GM19395 (cell line): Measurements from ENCODE around the gene ZBTB7C.

Source experiments
- ATAC-seq: cut with Tn5 transposase; IDR thresholded peaks from one replicate; pipeline ENCODE4 v1.9.1; 2021; ENCODE audit warnings: mild to moderate bottlenecking, moderate library complexity; ENCODE audit not compliant: unreplicated experiment

Gene ZBTB7C

DNA sequence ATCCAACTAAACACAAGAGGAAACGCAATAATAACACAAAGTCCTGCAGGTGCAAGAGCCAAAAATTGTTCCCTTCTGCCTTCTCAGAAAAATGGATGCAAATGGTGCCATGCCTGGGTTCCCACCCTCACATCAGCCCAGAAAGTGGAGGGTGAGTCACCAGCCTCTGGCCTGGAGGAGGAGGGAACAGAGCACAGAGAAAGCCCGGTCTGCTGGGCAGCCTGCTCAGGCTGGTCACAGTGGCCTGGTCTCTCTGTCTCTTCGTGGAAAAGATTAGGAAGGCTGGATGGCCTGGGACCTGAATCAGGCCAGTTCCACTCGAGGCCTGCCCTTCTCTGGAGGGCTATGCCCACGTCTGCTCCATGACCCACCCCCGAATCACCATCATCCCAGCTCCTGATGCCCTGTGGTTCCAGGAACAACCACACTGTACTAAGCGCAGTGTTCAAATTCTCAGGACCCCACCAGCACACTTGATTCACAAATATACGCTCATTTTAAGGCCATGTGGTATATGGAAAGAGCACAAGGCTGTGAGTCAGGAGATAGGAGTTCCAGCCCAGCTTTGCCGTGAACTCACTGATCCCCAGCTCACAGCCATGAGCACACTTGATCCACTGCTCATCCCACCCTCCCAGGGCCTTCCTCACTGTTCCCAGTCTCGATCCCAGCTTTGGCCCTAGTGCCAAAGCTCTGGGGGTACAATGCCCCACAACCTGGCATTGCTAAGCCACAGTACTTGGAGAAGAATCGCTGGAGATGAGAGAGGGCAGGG, 82.1 kb downstream of the ZBTB7C start:
- ATAC-seq, result no peak

DNA sequence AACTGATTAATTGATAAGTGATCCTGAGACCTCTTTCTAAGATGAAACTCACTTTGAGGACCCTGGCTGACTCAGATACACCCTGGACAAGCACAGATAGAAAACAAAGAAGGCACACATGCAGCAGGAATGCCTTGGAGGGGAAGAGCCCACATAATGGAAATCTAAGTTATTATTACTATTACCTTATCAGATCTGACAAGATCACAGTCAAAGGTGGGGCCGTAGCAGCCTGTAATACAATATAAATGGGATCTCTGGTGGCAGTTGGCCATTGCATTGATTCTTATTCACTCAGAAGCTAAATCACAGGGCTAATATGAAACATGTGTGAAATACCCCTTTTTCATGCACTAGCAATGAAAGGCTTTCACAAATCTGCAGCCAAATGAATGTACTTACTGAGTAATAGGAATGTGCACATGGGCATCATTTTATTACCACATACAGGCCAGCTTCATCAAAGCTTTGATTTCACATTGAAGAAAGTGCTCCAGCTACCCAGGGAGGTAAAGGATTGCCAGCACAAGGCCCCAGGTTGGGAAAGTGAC, 84.0 kb downstream of the ZBTB7C start:
- ATAC-seq, result no peak

DNA sequence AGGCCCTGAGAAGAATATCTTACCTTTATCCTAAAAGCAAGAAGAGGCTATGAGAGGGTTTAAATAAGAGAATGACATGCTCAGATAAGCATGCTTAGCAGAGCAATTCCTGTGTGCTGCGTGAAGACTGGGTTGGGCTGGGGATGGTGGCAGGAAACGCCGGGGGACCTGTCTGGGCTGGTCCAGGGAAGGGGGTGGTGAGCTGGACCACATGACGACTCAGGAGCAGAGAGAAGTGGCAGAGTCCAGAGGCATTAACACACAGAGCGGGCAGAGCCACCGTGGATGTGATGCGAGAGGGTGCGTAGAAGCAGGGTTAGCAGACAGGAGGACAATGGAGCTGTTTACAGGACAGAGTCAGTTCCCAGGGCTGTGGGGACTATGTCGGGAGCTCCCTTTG, 84.5 kb downstream of the ZBTB7C start:
- ATAC-seq, result no peak

DNA sequence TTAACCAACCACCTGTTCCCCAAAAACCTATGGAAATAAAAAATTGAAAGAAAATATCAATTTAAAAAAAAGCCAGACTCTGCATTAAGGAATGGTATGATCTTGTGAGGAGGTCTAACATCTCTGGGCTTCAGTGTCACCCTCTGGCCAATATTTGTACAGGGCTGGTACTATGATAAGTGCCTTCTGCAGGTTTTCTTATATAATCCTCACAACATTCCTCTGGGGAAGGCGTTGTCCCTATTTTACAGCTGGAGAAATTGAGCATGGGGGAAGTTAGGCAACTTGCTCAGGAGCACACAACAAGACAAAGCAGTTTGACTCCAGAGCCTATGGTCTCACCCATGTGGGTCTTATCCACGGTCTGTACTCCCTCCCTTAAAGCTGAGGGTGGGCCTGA, 86.0 kb downstream of the ZBTB7C start:
- ATAC-seq, result no peak

DNA sequence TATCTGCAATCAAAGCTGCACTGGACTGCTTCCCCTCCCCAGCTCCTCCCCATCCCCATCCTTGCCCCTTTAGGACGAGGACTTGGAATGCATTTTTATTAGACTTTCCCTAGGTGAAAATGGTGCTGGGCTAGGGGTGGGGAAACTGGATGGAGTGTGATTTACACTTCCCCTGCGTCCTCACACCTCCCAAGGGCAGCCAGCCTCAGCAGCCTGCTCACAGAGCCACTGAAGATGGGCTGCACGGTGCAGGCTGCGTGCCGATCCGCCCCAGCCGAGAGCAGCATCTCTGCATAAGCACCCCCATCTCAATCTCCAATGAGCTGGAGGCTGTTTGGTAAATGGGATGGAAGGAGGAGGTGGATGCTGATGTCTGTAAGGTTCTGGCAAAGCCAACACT, 87.6 kb downstream of the ZBTB7C start:
- no peak for ATAC-seq

DNA sequence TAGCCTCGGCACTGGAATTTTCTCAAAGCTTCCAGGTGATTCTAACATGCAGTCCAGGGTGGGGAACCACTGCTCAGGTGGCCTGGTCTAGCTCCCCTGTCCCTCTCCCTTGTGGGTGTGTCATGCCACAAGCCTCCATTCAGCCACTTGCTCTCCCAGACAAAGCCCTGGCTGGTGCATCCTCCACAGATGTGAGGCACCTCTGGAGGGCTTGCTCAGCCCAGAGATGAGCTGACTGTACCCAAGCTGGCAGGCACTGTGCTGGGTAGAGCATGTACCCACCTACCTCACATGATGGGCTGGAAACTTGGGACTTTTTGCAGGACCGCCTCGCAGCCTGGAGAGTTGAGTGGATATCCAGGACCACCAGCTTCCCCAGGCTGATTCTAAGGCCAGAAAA, 88.1 kb downstream of the ZBTB7C start:
- ATAC-seq, result no peak

DNA sequence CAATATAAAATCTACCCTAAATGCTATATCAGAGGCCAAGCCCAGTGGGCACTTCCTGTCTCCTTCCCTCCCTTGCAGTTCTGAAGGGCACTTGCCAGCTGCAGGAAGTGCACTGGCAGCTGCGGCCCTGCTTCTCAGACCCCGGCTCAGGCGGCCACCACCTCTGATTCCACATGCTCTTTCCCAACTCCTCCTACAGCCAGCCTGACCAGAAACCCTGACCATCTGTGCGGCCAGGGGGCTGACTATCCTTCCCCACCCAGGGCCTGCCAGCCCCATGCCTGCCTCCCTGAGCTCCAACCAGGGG, 88.6 kb downstream of the ZBTB7C start:
- ATAC-seq, result no peak

DNA sequence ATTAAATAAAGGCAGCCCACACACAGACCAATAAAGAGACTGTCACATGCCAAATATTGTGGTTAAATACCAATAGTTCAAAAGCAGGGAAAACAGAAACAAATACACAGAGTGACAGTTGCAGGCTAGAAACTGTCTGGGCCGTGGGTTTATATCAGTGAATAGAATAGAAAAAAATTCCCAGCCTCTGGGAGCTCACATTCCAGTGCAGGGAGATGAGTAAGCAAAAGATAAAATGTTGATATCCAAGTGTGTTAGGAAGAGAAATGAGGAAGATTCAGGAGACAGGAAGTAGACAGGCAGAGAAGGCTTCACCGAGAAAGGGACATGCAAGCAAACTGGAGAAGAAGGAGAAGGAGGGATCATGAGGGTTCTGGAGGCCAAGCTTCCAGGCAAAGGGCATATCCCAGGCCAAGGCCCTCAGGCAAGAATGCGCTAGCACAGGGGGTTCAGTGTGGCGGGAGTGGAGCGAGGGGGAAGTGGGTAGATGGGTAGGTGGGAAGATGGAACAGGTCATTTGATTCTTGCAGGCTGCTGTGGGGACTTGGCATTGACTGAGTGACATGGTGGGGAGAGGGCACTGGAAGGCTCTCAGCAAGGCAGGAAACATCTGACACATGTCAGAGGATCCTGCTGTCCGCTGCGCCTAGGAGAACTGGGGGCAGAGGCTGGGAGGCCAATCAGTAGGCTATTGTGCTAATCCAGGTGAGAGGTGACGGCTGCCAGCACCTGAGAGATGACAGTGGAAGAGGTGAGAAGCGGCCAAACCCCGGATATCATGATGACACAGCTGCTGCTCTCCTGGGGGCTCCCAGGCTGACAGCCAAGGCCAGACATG, 89.2 kb downstream of the ZBTB7C start:
- no peak for ATAC-seq

DNA sequence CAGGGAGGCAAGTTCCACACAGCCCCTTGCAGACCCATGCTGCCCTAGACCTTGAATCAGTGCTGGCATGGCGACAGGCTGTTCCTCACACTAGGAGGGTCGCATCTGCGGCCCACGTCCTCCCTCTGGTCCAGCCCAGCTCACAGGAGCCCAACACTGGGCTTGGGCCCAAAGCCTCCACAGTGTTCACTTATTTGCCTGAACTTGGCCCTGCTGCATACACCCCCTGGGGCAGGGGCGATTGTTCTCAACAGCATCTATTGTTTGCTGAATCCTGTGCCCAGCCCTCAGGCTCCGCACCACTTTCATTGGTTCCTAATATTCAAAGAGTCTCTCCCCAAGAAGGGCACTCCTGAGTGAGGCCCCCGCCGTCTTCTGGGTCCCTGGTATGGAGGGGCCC, 90.7 kb downstream of the ZBTB7C start:
- no peak for ATAC-seq

DNA sequence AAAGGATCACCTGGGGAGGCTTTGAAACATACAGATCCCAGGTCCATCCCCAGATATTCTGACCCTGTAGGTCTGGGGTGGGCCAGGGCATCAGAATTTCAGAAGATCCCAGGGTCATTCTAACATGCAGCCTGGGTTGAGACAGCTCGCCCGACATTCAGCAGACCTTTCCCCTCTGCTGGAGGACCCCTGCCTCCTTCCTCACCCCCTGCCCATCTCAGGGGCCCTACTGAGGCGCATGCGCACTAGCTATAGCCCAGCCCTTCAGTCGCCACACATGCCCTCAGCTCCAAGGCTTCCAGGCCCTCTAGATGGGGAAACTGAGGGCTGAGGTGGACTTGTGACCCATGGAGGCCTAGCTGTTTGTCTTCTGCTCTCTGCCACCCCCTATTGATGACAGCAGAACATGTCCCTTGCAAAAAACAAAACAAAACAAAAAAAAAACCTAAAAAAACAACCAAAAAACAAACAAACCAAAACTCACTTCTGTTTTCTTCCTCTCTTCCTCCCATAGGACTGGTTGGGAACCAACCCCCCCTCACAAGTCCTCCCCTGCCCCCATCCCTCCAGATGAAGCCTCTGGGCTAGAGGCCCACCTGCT, 91.3 kb downstream of the ZBTB7C start:
- no peak for ATAC-seq

DNA sequence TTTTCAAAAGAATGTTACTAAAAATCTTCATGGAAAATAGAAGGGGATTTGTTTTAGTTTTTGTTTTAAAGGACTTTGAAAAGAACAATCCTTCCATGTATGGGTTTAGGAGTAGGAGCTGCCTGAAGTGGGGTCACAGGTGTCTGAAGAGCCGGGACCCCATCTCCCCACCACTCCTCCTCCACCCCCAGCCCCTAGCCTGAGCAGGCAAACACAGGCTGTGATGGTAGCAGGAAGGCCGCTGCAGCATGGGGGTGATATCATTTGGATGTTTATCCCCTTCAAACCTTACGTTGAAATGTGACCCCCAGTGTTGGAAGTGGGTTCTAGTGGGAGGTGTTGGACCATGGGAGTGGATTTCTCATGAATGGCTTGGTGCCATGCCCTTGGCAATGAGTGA, 93.0 kb downstream of the ZBTB7C start:
- ATAC-seq, result no peak

DNA sequence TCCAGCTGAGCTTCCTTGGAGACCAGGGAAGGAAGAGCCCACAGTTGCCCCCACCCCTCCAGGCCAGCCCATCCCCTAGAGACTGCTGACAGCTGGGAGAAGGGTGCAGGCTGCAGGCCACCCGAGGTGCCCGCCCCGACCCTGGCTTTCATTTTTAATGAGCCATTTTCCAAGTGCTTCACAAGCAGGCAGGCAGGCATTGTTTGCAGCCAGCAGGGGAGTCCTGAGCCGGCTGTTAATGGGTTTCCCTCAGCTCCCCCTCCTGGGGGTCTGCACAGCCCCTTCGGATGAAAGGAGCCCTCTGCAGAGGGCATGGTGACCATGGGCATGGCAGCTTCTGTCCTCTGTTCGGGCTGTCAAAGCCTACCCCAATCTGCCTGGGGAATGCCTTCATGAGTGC, 94.5 kb downstream of the ZBTB7C start:
- ATAC-seq, result no peak

DNA sequence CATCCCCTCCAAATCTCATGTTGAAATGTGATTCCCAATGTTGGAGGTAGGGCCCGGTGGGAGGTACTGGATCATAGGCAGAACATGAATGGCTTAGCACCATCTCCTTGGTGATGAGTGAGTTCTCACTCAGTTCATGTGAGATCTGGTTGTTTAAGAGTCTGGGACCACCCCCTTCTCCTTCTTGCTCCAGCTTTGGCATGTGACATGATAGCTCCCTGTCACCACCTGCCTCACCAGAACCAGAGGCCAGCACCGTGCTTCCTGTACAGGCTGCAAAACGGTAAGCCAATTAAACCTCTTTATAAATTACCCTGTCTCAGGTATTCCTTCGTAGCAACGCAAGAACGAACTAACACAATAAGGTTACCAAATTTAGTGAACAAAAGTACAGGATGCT, 95.4 kb downstream of the ZBTB7C start:
- ATAC-seq, result no peak

DNA sequence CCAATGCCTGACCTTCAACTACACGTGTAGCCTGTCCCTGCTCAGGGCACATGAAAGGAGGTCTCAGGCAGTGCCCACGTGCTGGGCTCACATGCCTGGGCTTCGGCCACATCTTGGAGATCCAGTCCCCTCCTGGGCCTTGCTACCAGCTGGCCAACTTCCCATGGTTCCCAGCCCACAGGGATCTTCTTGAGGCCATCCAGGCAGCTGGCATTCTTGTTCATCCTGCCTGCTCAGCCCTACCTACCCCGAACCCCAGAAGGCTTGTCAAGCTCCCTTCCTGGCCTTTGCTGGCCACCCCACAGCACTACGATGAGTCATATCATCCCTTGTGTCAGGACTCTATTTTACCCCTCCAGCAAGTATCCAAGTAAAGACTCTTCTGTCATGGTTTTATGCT, 97.1 kb downstream of the ZBTB7C start:
- ATAC-seq, result no peak

DNA sequence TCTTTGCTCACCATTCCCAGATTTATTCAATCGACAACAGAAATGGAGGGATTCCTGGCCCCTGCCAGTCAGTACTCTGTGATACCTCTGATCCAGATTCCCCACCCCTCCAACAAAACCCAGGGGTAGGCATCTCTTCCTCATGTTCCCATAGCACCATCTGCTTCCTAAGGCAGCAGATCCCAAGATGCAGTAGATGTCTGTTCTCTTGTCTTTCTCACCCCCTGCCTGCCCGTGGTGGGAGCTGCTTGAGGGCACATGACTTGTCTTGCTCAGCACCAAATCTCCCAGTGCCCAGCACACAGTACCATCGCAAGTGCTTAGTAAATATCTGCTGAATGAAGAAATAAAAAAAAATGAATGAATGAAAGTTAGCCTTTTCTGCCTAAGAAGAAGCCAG, 98.2 kb downstream of the ZBTB7C start:
- no peak for ATAC-seq

DNA sequence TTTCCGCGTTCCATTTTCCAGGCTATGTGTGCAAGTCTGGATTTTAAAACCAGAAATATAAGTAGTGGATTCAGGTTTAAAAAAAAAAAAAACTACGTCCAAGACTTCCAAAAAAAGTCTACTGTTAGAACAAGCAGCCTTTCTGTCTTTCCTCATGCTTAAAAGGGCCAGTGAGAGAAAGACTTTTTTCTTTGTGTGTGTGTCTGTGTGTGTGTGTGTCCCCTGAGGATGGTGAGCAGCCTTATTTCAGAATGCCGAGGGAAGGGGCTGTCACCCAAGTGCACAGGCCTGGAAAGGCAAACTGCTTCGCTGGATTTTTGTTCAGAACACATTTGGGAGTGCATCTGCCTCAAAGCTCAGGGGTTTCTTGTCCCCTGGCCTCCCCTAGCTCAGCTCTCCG, 98.8 kb downstream of the ZBTB7C start:
- ATAC-seq, result no peak

DNA sequence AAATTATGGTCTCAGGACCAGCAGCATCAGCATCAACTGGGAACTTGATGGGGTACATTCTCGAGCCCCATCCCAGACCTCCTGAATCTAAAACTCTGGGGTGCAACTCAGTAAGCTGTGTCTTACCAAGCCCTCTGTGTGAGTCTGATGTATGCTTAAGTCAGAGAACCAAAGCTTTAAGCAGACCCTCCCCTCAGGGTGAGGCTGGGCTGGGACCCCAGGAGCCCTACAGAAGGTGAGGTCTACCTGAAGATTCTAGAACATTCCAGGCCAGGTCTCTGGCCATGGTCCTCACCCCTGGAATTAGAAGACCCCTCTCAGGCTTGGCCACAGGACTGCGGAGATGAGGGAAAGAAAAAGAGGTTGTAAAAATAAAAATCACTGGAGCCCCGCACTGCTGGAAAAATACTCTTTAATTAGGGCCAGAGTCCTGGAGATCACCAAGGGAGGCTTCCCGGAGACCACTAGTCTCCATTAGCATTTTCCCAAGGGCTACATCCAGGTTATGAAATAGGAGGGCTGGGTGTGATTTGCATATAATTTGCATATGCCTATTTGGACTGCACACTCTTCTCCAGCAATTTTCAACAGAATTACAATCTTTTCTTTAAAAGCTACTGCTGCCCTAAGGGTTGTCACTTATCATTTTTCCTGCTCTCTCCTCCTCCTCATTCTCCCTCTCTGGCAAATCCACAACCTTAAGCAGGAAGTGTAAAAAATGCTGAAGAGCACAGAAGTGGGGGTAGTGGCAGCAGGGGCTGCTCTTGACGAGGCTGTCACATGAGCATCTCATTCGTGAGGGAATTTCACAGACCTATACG, 100.2 kb downstream of the ZBTB7C start:
- ATAC-seq, result no peak

DNA sequence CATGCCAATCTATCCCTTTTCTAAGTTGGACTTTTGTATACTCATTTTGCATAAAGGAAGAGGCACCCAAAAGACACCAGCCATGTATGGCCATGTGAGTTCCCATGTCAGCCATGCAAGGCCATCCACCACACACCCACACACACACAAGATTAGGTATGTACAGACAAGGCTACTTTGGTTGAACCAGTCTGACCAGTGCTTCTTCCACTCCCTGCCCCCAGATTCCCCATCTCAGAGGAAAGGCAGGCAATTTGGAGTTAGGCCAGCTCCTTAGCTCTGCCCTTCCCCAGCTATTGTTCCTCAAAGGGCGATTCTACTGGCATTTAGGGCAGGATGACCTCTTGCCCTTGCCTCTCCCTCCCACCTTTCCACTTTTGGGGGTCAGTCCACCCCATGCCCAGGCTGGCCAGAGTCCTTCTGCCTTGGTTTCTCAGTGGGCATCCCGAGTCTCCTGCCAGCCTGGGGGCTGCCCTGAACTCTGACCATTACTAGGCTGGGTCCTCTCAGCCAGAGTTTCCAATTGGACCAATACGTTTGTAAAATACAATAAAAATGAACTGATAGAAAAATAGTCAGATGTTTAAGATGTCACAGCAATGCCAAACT, 101.1 kb downstream of the ZBTB7C start:
- ATAC-seq, result no peak

DNA sequence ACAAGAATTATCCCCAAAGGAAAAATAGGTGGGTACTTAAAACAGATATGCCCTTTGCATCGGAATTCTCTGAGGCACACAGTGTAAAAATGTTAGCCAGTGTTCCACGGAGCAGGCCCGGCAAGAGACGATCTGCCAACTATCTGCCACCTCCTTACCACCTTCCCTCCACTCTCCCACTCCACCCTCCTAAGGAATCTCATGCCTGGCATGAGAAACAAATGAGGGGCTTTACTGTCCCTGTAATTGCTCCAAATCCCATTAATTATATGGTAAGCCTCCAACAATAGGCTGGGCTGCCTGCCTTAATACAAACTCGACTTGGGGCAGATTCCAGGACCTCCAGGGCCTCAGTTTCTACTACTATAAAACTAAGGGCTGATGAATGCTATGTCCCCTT, 102.3 kb downstream of the ZBTB7C start:
- no peak for ATAC-seq

DNA sequence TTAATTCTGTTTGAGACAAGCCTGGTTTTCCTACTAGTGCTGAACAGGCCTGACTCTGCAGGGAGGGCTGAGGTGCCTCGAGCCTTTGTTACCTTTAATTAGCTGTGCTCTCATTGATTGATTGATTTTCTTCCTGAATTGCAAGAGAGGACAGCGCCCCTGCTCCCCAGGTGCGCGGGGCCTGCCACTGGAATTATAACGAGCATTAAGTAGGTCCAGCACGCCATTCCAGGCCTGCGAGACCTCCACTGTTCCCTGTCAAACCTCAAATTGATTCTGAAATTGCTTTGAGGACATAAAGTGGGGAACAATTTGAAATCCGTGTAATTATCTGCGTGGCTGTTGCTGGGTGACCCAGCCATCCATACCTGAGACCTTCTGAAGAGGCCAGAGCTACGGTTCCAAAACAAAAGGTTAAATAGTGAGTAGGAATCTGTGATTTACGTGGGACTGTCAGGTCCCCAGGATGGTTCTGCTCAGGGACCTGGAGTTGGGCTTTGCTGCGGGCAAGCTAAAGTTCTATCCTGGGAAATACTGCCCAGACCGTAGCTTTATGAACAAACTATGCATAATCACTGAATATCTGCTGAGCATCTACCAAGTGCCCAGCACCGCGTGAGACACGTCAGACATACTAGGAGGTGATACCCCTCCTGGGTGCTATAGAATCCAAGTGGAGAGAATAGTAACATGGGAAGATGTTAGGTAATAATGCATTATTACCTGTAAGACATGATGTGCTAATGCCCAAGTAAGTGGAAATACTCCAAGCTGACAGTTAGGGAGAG, 104.1 kb downstream of the ZBTB7C start:
- ATAC-seq, result no peak
